Endothelial cell of umbilical vein (primary cell): ENCODE measurements around the gene COA3.

ENCODE experiments used
- CTCF ChIP-seq, 2 donors: IDR thresholded peaks; 1 replicate in 1 of 2; 2 replicates in 1 of 2; pipeline ENCODE4 v1.5.1; 2011; ENCODE audit warnings: low read length in 2 of 2, mild to moderate bottlenecking in 2 of 2, moderate library complexity in 2 of 2, control low read depth in 1 of 2, inconsistent platforms in 1 of 2, low read depth in 1 of 2; ENCODE audit not compliant: insufficient read depth in 1 of 2; ENCODE audit errors: extremely low read depth in 1 of 2
- MAX ChIP-seq: IDR thresholded peaks from 2 replicates; pipeline ENCODE4 v1.6.1; 2011; ENCODE audit not compliant: insufficient read depth, insufficient read length
- MYC ChIP-seq: IDR thresholded peaks from one replicate; pipeline ENCODE4 v1.6.1; 2011; ENCODE audit warnings: mild to moderate bottlenecking, low read depth, low read length
- POLR2AphosphoS5 ChIP-seq: IDR thresholded peaks from 2 replicates; pipeline ENCODE4 v1.6.1; 2012; ENCODE audit warnings: low read depth, mild to moderate bottlenecking, control low read depth, low read length, moderate library complexity; ENCODE audit not compliant: insufficient read depth

- TF ChIP-seq MYC: no peak
- no peak for TF ChIP-seq CTCF (IDR thresholded peaks at IDR 0.05; ENCODE audit: extremely low read depth in 1 of 2, insufficient read depth in 1 of 2, low read depth in 1 of 2, low read length in 2 of 2)
- TF ChIP-seq POLR2AphosphoS5: no peak
- TF ChIP-seq MAX: no peak
Measured at GRCh38 chr17:42767512-42767911, 31.0 kb downstream of the COA3 start.
